HCT116 (cell line): Measurements from ENCODE around the gene POC1B. TPM values are rescaled to one million over a fixed set of nuclear protein-coding genes. Genes with fewer than 3 reads are reported as not detected.

Experiments
- ATAC-seq: fragments of 200-7000 bp; cut with Tn5 transposase; 2 replicates; pipeline ENCODE4 v1.9.1; 2020; ENCODE audit warnings: mild to moderate bottlenecking, moderate library complexity
- BruUV-seq: library from RNA; stranded (reverse); fragments of 400-500 nt; replicated peaks from 2 replicates; lab custom pipeline; 2021; lab: Mats Ljungman, UMichigan
- CTCF ChIA-PET: fragments of 300-600 bp; sonication (Branson Sonifier 250); formaldehyde crosslinking; loops from one replicate; lab custom pipeline; 2021; ENCODE audit warnings: antibody characterized with exemption; lab: Charles Lee
- POLR2A ChIA-PET: fragments of 300-600, 350-600 bp; sonication (Branson Sonifier 250); formaldehyde crosslinking; loops from one replicate; lab custom pipeline; 2021; ENCODE audit warnings: antibody characterized with exemption; lab: Charles Lee
- RAD21 ChIA-PET, 2 experiments: fragments of 300-600 bp; sonication (Branson Sonifier 250); formaldehyde crosslinking; loops; one replicate each; lab custom pipeline; 2023; ENCODE audit warnings: low total read pairs in 2 of 2; ENCODE audit not compliant: uncharacterized antibody in 2 of 2, unreplicated experiment in 2 of 2, low non-redundant PET in 1 of 2; lab: Charles Lee
- DNase-seq: peaks from one replicate; pipeline ENCODE4 v3.0.0-alpha.2; 2010; ENCODE audit warnings: low read depth, low spot score
- H2AFZ ChIP-seq: fragments of 200-600 bp; shearing (Covaris generic), sonication (generic); 2 replicates; pipeline ENCODE4 v1.6.1; 2017; ENCODE audit warnings: low read depth, mixed run types, mixed read lengths, antibody characterized with exemption, low read length; ENCODE audit not compliant: poor library complexity, severe bottlenecking
- H3K27ac ChIP-seq: 2 replicates; pipeline ENCODE4 v1.5.1; 2012; ENCODE audit warnings: low read depth, low read length
- H3K27me3 ChIP-seq: fragments of 200-600 bp; sonication (generic); 2 replicates; pipeline ENCODE4 v1.6.1; 2016; ENCODE audit warnings: mixed run types, low read length, mixed read lengths; ENCODE audit not compliant: insufficient read depth
- H3K36me3 ChIP-seq, 2 experiments: fragments of 200-500 bp in 1 of 2; fragments of 200-600 bp in 1 of 2; sonication (Bioruptor generic) in 1 of 2; sonication (generic) in 1 of 2; 2 replicates each; pipeline versions ENCODE4 v1.5.1 to v1.6.1; 2014 to 2016; ENCODE audit warnings: low read length in 2 of 2, inconsistent platforms in 1 of 2, mixed read lengths in 1 of 2, mixed run types in 1 of 2; ENCODE audit not compliant: insufficient read depth in 2 of 2, control insufficient read depth in 1 of 2
- H3K4me1 ChIP-seq, 2 experiments: fragments of 200-600 bp in 1 of 2; sonication (generic) in 1 of 2; 2 replicates each; pipeline versions ENCODE4 v1.5.1 to v1.6.1; 2012 to 2017; ENCODE audit warnings: low read length in 2 of 2, inconsistent platforms in 1 of 2, mild to moderate bottlenecking in 1 of 2, mixed read lengths in 1 of 2, mixed run types in 1 of 2, moderate library complexity in 1 of 2; ENCODE audit not compliant: insufficient read depth in 2 of 2, control insufficient read depth in 1 of 2
- H3K4me2 ChIP-seq: fragments of 200-600 bp; sonication (generic); 2 replicates; pipeline ENCODE4 v1.6.1; 2017; ENCODE audit warnings: mixed run types, low read length, mixed read lengths
- H3K4me3 ChIP-seq, 2 experiments: fragments of 200-600 bp in 1 of 2; sonication (generic) in 1 of 2; replicated peaks in 1 of 2; 2 replicates each; pipeline ENCODE4 v1.5.1; 2011 to 2016; ENCODE audit warnings: low read length in 2 of 2, control low read depth in 1 of 2, low read depth in 1 of 2, mild to moderate bottlenecking in 1 of 2, mixed read lengths in 1 of 2, mixed run types in 1 of 2
- H3K79me2 ChIP-seq: fragments of 200-600 bp; sonication (generic); 2 replicates; pipeline ENCODE4 v1.6.1; 2017; ENCODE audit warnings: mild to moderate bottlenecking, mixed run types, low read length, moderate library complexity, mixed read lengths; ENCODE audit not compliant: insufficient read depth
- H3K9ac ChIP-seq: fragments of 200-600 bp; sonication (generic); 2 replicates; pipeline ENCODE4 v1.6.1; 2016; ENCODE audit warnings: low read length, mixed read lengths
- H3K9me2 ChIP-seq: fragments of 200-600 bp; sonication (generic), shearing (Covaris generic); 2 replicates; pipeline ENCODE4 v1.6.1; 2017; ENCODE audit warnings: mixed run types, mild to moderate bottlenecking, moderate library complexity; ENCODE audit not compliant: insufficient read depth
- H3K9me3 ChIP-seq, 2 experiments: fragments of 200-500 bp in 1 of 2; fragments of 200-600 bp in 1 of 2; sonication (Bioruptor generic) in 1 of 2; sonication (generic) in 1 of 2; 2 replicates each; pipeline ENCODE4 v1.6.1; 2014 to 2017; ENCODE audit warnings: low read length in 2 of 2, mixed read lengths in 2 of 2, inconsistent platforms in 1 of 2, low read depth in 1 of 2, mild to moderate bottlenecking in 1 of 2, mixed run types in 1 of 2, moderate library complexity in 1 of 2; ENCODE audit not compliant: control insufficient read depth in 1 of 2, insufficient read depth in 1 of 2
- H4K20me1 ChIP-seq: fragments of 200-600 bp; sonication (generic), shearing (Covaris generic); 2 replicates; pipeline ENCODE4 v1.6.1; 2017; ENCODE audit warnings: mixed run types, mild to moderate bottlenecking, moderate library complexity; ENCODE audit not compliant: insufficient read depth
- CEBPB ChIP-seq: IDR thresholded peaks from 2 replicates; pipeline ENCODE4 v1.6.1; 2012; ENCODE audit warnings: low read depth
- EGR1 ChIP-seq: IDR thresholded peaks from 2 replicates; pipeline ENCODE4 v1.6.1; 2012; ENCODE audit warnings: low read depth
- ELF1 ChIP-seq: IDR thresholded peaks from 2 replicates; pipeline ENCODE4 v1.6.1; 2012; ENCODE audit warnings: low read depth, borderline replicate concordance
- EZH2 ChIP-seq: fragments of 200-600 bp; sonication (generic); IDR thresholded peaks from 2 replicates; pipeline ENCODE4 v1.6.1; 2017; ENCODE audit warnings: antibody characterized with exemption, mixed run types
- JUND ChIP-seq: IDR thresholded peaks from 2 replicates; pipeline ENCODE4 v1.6.1; 2012
- POLR2A ChIP-seq: IDR thresholded peaks from 2 replicates; pipeline ENCODE4 v1.7.0; 2011; ENCODE audit warnings: borderline replicate concordance; ENCODE audit not compliant: insufficient read depth, insufficient read length; ENCODE audit errors: extremely low read depth
- POLR2AphosphoS5 ChIP-seq: IDR thresholded peaks from 2 replicates; pipeline ENCODE4 v1.6.1; 2011; ENCODE audit warnings: mild to moderate bottlenecking, low read depth, low read length, moderate library complexity
- RAD21 ChIP-seq: IDR thresholded peaks from 2 replicates; pipeline ENCODE4 v1.6.1; 2012; ENCODE audit warnings: low read depth, mild to moderate bottlenecking
- SIN3A ChIP-seq: IDR thresholded peaks from 2 replicates; pipeline ENCODE4 v1.6.1; 2012; ENCODE audit warnings: low read depth
- TCF7L2 ChIP-seq: IDR thresholded peaks from 2 replicates; pipeline ENCODE4 v1.7.0; 2011; ENCODE audit warnings: borderline replicate concordance, inconsistent platforms; ENCODE audit not compliant: insufficient read depth, insufficient read length; ENCODE audit errors: extremely low read depth
- YY1 ChIP-seq: IDR thresholded peaks from 2 replicates; pipeline ENCODE4 v1.6.1; 2011; ENCODE audit warnings: low read length, low read depth, moderate library complexity, mild to moderate bottlenecking; ENCODE audit not compliant: insufficient replicate concordance; ENCODE audit errors: extremely low read depth
- ZFX ChIP-seq: fragments of 450-650 bp; IDR thresholded peaks from 2 replicates; pipeline ENCODE4 v1.6.1; 2017
- intact Hi-C: fragments of 100-400 bp; cut with micrococcal nuclease; formaldehyde crosslinking; loops from 2 replicates; pipeline ENCODE4 v1.10.0; 2022
- total RNA-seq: library from RNA; stranded (reverse); gene quantifications from one replicate; pipeline ENCODE4 v1.2.1, GENCODE V29; 2021; ENCODE audit not compliant: unreplicated experiment
- TF ChIP-seq, protein P1 (sequence below): IDR thresholded peaks from 2 replicates; pipeline ENCODE4 v1.6.1; 2012; ENCODE audit warnings: low read depth

Gene POC1B
- total RNA-seq, 1 experiment from 2014 or later, result 14.3 TPM

DNA sequence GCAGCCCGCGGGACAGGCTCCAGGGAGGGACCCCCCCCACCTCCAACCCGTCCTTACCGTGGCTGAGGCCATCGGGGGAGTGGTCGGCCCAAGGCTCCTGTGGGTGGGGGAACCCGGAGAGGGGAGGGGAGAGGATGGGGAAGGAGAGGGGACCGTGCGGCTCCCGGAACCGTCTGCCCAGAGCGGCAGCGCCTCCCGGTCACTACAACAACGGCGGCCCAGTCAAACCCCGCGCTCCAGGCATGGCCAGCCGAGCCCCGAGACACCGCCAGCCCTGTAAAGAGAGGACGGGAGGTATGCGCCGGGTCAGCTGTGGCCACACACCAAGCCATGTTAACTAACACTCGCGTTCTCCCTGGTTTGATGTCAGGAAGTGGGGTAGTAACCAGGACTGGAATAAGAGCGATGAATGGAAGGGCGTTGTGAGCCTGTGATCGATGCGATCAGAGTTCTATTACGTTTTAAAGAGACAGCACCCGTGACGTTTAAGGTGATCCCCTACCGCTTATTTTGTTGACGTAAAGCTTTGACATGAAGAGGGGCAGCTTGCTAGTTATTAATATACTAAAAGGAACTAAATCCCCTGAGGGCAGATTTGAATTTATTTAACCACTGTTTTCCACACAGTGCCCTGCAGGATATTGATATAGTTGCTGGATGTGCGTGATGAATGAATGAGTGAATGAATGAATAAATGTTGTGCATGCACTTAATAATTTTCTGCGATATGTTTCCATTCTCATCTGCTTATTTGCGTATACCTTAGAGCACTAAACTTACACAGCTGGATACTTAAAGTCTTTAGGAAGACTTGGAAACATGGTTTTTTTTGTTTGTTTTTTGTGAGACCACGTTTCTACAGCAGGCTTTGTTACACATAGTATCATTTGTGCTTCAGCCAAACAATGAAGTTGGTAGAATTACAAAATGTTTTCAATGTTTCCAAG is at the start of gene POC1B (continued):
- TF ChIP-seq TCF7L2 (peak; percentile 73), ZFX (peak; percentile 42; the same call in 1 of the 2 replicates), POLR2A (no peak), RAD21 (no peak), JUND (no peak), SIN3A (0 out of 2 replicates have a peak, but pooled peaks have one; percentile 3), CEBPB (no peak)

DNA sequence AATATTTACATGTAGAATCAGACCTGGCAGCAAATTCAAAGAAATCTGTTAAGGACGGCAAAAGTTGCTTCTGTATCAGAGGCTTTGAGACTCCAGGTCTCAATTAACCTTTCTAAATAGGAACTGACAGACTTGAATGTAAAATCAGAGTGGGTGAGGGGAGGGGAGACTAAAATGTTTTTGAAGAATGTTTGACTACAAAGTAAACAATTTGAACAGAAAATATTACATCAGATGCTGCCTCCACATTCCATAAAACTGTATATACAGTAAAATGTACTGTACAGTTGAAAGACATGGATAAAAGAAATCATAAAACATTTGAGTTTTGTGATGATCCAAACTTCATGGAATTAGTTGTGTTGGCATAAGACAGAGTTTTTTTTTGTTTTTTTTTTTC is 49.5 kb upstream of the POC1B start:
- POLR2A ChIA-PET, result no interaction called here
- DNase-seq (no peak), ATAC-seq (no peak)
- Histone ChIP-seq H3K36me3 (no peaks in the 10 kb centered on the region), H2AFZ (no peak overlapping the region), H3K27ac (no peak overlapping the region), H3K4me3 (no peak overlapping the region), H3K9me3 (no peaks in the 10 kb centered on the region), H3K4me1 (peaks cover 0 to 6% of the 10 kb centered on the region in 2 experiments; a peak in 1 of 4 replicates), H4K20me1 (no peaks in the 10 kb centered on the region), H3K9me2 (no peaks in the 10 kb centered on the region), H3K79me2 (no peaks in the 10 kb centered on the region), H3K4me2 (no peak overlapping the region), H3K9ac (no peak overlapping the region), H3K27me3 (no peaks in the 10 kb centered on the region)
- BruUV-seq, result no TSS peak
- CTCF ChIA-PET, result interaction anchor here (0.7 kb wide), 1 partner anchor 32 kb away, joined by 4 read pairs; no protein-coding TSS in a partner anchor
- TF ChIP-seq JUND, result no peak
- TF ChIP-seq EZH2, result no peak
- TF ChIP-seq EGR1, result no peak
- TF ChIP-seq YY1, result no peak
- no peak for TF ChIP-seq ZFX
- no peak for TF ChIP-seq POLR2A
- no peak for TF ChIP-seq TCF7L2
- no peak for TF ChIP-seq ELF1
- TF ChIP-seq, protein P1, sequence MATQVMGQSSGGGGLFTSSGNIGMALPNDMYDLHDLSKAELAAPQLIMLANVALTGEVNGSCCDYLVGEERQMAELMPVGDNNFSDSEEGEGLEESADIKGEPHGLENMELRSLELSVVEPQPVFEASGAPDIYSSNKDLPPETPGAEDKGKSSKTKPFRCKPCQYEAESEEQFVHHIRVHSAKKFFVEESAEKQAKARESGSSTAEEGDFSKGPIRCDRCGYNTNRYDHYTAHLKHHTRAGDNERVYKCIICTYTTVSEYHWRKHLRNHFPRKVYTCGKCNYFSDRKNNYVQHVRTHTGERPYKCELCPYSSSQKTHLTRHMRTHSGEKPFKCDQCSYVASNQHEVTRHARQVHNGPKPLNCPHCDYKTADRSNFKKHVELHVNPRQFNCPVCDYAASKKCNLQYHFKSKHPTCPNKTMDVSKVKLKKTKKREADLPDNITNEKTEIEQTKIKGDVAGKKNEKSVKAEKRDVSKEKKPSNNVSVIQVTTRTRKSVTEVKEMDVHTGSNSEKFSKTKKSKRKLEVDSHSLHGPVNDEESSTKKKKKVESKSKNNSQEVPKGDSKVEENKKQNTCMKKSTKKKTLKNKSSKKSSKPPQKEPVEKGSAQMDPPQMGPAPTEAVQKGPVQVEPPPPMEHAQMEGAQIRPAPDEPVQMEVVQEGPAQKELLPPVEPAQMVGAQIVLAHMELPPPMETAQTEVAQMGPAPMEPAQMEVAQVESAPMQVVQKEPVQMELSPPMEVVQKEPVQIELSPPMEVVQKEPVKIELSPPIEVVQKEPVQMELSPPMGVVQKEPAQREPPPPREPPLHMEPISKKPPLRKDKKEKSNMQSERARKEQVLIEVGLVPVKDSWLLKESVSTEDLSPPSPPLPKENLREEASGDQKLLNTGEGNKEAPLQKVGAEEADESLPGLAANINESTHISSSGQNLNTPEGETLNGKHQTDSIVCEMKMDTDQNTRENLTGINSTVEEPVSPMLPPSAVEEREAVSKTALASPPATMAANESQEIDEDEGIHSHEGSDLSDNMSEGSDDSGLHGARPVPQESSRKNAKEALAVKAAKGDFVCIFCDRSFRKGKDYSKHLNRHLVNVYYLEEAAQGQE, result no peak
- no peak for TF ChIP-seq POLR2AphosphoS5
- TF ChIP-seq SIN3A, result no peak
- intact Hi-C loops, result no loop called here
- RAD21 ChIA-PET, result no interaction called here
